HG03432 (cell line): ENCODE data around the gene POLG2.
"Not testable (repeated sequence)": the region's sequence is repeated elsewhere in the genome, so short reads cannot be mapped to it uniquely, and the experiment has no call there.

Experiments
- ATAC-seq: cut with Tn5 transposase; IDR thresholded peaks from one replicate; pipeline ENCODE4 v1.9.1; 2021; ENCODE audit warnings: mild to moderate bottlenecking, moderate library complexity; ENCODE audit not compliant: unreplicated experiment

POLG2 gene

DNA sequence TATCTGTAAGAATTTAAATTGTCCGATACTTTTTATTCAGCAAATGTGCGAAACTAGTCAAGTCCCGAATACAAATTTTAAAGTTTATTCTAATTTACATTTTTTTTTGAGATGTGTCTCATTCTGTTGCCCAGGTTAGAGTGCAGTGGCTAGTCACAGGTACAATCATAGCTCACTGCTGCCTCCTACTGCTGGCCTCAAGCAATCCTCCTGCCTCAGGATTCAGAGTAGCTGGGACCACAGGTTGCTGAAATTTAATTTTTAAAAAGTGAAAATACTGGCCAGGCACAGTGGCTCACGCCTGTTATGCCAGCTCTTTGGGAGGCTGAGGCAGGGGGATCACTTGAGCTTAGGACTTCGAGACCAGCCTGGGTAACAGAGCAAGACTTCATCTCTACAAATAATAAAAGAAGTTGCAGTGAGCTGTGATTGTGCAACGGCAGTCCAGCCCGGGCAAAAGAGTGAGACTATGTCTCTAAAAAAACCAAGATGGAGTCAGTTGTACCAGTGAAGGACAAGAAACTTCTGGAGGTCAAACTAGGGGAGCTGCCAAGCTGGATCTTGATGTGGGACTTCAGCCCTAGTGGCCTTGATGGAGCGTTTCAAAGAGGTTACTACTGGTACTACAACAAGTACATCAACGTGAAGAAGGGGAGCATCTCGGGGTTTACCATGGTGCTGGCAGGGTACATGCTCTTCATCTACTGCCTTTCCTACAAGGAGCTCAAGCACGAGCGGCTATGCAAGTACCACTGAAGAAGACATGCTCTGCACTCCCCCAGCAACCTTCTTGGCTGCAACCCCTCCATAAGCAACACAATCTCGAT is 5.6 kb downstream of the POLG2 start:
- no peak for ATAC-seq

GRCh38 chr17:64488301-64488700 is 8.6 kb downstream of the POLG2 start:
- no peak for ATAC-seq

- ATAC-seq: no peak
Measured at GRCh38 chr17:64484380-64484779, 12.5 kb downstream of the POLG2 start.

DNA sequence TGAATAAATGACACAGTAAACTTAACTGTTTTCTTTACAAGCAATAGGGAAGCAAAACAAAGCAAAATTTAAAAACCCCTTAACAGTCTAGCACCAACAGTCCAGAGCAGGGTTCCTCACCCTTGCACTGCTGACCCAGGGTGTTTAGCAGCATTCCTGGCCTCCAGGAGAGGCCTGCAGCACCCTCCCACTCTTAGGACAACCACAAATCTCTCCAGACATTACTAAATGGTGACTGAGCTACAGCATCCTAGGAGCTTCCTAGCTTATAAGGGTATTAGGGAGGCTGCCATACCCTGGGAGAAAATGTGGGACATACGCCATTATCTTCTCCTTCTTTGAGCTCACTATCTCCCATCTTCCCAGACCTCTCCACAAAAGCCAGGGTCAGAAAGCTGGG is 15.9 kb downstream of the POLG2 start:
- no peak for ATAC-seq

DNA sequence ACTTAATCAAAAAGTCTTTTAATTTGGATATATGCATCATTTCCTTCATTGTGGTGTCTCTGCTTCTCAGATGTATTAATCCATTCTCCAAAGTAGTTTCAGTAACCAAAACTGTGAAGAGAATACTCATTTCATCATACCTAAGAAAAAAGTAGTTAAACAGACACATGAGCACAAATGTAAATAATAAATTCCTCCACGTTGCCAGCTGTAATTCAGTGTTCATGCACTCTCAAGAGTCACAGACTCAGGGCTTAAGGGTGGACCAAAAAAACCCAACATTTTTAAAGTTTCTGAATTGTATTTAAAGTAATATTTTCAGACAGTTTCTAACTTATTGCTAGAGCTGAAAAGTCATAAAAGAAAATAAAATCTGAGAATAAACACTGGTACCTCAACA is 19.0 kb downstream of the POLG2 start:
- no peak for ATAC-seq

DNA sequence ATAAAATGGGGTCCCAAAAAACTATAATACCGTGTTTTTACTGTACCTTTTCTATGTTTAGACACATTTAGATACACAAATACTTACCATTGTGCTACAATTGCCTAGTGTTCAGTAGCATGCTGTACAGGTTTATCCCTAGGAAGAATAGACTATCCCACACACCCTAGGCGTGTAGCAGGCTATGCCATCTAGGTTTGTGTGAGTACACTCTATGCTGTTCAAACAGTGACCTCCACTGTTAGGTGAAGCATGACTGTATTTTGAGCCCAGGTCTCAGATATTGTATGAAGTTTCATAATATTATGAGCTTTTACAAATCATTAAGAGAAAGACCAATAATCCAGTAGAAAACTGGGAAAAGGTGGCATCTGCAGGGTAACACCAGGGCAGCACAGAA is 24.3 kb downstream of the POLG2 start:
- ATAC-seq: no peak

- ATAC-seq: no peak
Measured at GRCh38 chr17:64471440-64471839, 25.4 kb downstream of the POLG2 start.

DNA sequence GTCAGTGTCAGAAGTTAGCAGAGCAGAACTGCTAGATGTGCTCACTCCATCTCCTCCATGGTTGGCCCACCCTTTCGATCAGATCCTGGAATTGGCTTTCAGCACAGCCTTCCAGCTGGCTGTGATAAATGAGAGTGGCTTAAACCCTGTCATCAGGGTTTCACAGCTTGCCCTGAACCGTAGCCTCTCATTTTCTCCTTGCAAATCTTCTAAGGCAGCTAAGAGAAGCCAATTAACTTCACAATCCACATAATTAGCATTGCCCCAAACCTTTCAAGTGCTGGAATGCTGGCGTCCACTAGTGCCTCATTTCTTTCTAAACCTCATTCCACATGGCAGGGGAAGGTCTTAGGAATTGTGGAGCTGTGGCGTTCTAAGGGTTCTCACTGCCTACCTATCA is 26.2 kb downstream of the POLG2 start:
- no peak for ATAC-seq

- not testable (repeated sequence) for ATAC-seq
Measured at GRCh38 chr17:64466834-64467233, 30.0 kb downstream of the POLG2 start.

DNA sequence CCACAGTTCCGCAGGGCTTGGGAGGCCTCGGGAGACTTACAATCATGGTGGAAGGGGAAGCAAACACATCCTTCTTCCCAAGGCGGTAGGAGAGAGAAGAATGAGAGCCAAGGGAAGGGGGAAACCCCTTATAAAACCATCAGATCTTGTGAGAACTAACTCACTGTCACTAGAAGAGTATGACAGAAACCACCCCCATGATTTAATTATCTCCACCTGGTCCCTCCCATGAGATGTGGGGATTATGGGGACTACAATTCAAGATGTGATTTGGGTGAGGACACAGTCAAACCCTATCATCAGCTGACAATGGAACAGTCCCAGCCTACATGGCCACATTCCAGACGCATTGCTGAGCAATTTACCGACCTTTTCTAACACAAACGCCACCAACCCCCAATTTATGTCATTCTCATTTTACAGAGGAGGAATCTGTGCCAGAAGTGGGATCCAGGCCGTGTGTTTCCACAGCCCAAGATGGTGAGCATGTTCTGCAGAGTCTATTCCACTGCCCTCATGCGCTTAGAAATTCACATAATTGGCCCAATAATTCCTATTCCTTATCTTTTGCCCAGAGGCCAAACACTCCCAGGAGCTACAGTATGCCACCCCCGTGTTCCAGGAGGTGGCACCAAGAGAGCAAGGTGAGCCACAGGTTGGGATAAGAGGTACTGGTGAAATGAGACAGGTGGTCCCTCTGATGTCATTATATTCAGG is 30.7 kb downstream of the POLG2 start:
- no peak for ATAC-seq

GRCh38 chr17:64461788-64462187 is 35.1 kb downstream of the POLG2 start:
- ATAC-seq: no peak

DNA sequence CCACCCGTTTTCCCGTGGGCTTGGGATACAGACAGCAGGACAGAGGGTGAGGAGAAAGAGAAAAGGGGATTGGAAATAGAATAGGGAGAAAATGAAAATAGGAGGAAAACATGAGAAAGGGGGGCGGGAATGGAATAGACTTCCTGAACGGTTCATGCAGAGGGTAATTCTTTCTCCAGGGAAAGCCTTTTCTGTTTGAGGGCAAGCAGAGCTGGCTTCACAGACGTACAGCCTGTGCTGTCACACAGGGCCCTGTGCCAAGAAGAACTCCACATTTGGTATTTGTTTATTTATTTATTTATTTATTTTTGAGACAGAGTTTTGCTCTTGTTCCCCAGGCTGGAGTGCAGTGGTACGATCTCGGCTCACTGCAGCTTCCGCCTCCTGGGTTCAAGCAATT is 35.9 kb downstream of the POLG2 start:
- no peak for ATAC-seq

DNA sequence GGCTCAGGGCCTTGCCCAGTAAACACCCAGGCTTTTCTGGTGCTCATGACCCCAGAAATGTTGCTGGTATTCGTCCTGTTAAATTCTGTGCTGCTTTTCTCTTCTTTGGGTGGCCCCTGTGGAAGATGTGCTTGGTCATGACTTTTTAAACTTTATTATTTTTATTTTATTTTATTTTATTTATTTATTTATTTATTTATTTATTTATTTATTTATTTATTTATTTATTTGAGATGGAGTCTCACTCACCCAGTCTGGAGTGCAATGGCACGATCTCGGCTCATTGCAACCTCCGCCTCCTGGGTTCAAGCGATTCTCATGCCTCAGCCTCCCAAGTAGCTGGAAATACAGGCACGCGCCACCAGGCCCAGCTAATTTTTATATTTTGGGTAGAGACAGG is 37.0 kb downstream of the POLG2 start:
- not testable (repeated sequence) for ATAC-seq

GRCh38 chr17:64459284-64459747 is 37.5 kb downstream of the POLG2 start:
- no peak for ATAC-seq

DNA sequence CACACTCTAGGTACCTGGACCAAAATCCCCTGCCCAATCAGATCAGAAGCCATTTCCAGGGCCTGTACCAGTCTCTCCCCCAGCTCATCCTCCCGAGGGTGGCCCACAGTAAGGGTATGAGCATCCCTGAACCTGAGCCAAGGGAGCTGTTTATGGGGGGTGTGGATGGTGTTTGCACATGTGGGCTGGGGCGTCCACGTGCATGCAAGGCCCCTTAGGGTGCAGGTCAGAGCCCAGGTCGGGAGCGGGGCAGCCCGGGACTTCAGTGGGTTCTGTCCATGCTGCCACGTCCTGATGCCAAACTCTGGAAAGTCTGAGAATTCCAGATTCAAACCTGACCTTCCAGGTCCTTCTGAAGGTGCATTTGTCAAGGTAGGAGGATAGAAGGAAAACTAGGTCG is 38.1 kb downstream of the POLG2 start:
- no peak for ATAC-seq

DNA sequence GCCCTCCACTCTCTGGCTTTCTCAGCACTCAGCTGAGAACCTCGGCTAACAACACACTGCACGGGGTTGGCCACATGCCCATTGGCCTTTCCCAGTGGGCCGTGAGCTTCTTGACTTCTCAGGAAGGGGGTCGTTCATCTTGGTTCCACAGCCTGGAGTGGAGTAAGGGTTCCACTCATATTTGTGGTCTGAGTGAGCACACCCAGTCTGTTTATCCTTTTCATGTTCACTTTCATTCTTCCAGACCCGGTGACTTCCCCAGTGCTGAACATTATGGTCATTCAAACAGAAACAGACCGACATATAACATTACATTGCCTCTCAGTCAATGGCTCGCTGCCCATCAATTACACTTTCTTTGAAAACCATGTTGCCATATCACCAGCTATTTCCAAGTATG is 39.7 kb downstream of the POLG2 start:
- no peak for ATAC-seq

GRCh38 chr17:64455993-64456885 is 40.6 kb downstream of the POLG2 start:
- ATAC-seq: no peak

DNA sequence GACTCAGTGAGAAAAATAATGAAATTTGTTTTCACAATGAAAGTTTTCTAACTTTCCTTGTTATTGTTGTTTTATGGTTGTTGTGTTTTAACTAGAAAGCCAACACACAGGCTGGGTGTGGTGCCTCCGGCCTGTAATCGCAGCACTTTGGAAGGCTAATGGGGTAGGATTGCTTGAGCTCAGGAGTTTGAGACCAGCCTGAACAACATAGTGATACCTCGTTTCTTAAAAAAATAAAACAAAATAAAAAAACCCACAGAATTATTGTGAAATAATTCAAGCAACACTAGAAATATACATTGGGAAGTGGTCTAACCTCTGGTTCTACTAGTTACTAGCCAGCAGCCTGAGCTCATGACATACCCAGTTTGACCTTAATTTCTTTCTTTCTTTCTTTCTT is 47.3 kb downstream of the POLG2 start:
- ATAC-seq: no peak

DNA sequence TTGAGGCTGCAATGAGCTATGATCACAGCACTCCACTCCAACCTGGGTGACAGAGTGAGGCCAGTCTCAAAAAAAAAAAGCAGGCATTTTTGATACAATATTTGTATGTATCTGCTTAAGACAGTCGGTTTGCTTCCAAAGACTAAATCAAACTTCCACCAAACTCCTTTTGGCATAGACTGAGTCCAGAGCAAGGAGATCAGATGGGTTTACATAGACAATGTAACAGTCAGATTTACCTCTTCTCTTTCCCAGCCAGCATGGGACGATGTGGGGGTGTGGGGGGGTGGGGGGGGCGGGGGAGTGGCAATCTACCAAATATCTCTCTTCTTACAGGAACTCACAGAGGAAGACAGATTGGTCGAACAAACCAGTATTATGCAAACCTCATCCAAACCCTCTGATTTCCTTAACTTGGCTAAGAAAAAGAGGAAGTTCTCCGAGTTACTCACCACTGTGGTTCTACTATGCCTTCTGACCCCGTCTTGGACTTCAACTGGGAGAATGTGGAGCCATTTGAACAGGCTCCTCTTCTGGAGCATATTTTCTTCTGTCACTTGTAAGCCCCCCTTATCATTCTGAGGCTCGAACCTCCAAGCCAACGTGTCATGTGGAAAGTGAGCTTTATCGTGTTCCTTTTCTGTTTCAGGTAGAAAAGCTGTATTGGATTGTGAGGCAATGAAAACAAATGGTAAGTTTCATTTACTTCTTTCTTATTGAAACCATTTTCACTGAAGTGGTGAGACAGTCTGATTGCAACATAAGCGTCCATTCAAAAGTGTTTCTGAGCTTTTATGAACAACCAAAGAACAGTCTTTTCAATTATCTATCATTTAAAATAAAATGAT is 48.0 kb downstream of the POLG2 start, which contains the start of gene MILR1:
Gene MILR1 (plus strand): TSS at position 451 of the 848 bp plus-strand sequence. CDS start 54 bp downstream, at position 505.
- ATAC-seq: no peak

DNA sequence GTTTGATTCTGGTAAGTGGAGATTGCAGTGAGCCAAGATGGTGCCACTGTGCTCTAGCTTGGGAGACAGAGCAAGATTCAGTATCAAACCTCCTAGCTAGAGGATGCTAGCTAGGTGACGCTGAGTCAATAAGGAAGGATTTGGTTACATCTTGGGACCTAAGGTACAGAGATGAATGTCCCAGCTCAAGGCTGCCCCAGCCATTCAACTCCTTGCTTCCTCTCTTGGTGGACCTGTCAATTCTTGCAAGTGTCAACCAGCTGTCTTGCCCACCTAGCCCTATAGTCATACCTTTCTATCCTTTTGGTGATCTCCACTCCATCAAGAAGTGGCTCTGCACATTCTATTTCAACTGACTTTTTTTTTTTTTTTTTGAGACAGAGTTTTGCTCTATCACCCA is 49.3 kb downstream of the POLG2 start:
- no peak for ATAC-seq
